HCT116 (cell line): ENCODE measurements around the gene CYP2C8. TPM values are rescaled to one million over a fixed set of nuclear protein-coding genes. Genes with fewer than 3 reads are reported as not detected.
"Not testable (repeated sequence)": the region's sequence is repeated elsewhere in the genome, so short reads cannot be mapped to it uniquely, and the experiment has no call there.

Experiments
- ATAC-seq: fragments of 200-7000 bp; cut with Tn5 transposase; 2 replicates; pipeline ENCODE4 v1.9.1; 2020; ENCODE audit warnings: mild to moderate bottlenecking, moderate library complexity
- BruUV-seq: library from RNA; stranded (reverse); fragments of 400-500 nt; replicated peaks from 2 replicates; lab custom pipeline; 2021; lab: Mats Ljungman, UMichigan
- CTCF ChIA-PET: fragments of 300-600 bp; sonication (Branson Sonifier 250); formaldehyde crosslinking; loops from one replicate; lab custom pipeline; 2021; ENCODE audit warnings: antibody characterized with exemption; lab: Charles Lee
- POLR2A ChIA-PET: fragments of 300-600, 350-600 bp; sonication (Branson Sonifier 250); formaldehyde crosslinking; loops from one replicate; lab custom pipeline; 2021; ENCODE audit warnings: antibody characterized with exemption; lab: Charles Lee
- RAD21 ChIA-PET, 2 experiments: fragments of 300-600 bp; sonication (Branson Sonifier 250); formaldehyde crosslinking; loops; one replicate each; lab custom pipeline; 2023; ENCODE audit warnings: low total read pairs in 2 of 2; ENCODE audit not compliant: uncharacterized antibody in 2 of 2, unreplicated experiment in 2 of 2, low non-redundant PET in 1 of 2; lab: Charles Lee
- DNase-seq: peaks from one replicate; pipeline ENCODE4 v3.0.0-alpha.2; 2010; ENCODE audit warnings: low read depth, low spot score
- H2AFZ ChIP-seq: fragments of 200-600 bp; shearing (Covaris generic), sonication (generic); 2 replicates; pipeline ENCODE4 v1.6.1; 2017; ENCODE audit warnings: low read depth, mixed run types, mixed read lengths, antibody characterized with exemption, low read length; ENCODE audit not compliant: poor library complexity, severe bottlenecking
- H3K27ac ChIP-seq: 2 replicates; pipeline ENCODE4 v1.5.1; 2012; ENCODE audit warnings: low read depth, low read length
- H3K27me3 ChIP-seq: fragments of 200-600 bp; sonication (generic); 2 replicates; pipeline ENCODE4 v1.6.1; 2016; ENCODE audit warnings: mixed run types, low read length, mixed read lengths; ENCODE audit not compliant: insufficient read depth
- H3K36me3 ChIP-seq, 2 experiments: fragments of 200-500 bp in 1 of 2; fragments of 200-600 bp in 1 of 2; sonication (Bioruptor generic) in 1 of 2; sonication (generic) in 1 of 2; 2 replicates each; pipeline versions ENCODE4 v1.5.1 to v1.6.1; 2014 to 2016; ENCODE audit warnings: low read length in 2 of 2, inconsistent platforms in 1 of 2, mixed read lengths in 1 of 2, mixed run types in 1 of 2; ENCODE audit not compliant: insufficient read depth in 2 of 2, control insufficient read depth in 1 of 2
- H3K4me1 ChIP-seq, 2 experiments: fragments of 200-600 bp in 1 of 2; sonication (generic) in 1 of 2; 2 replicates each; pipeline versions ENCODE4 v1.5.1 to v1.6.1; 2012 to 2017; ENCODE audit warnings: low read length in 2 of 2, inconsistent platforms in 1 of 2, mild to moderate bottlenecking in 1 of 2, mixed read lengths in 1 of 2, mixed run types in 1 of 2, moderate library complexity in 1 of 2; ENCODE audit not compliant: insufficient read depth in 2 of 2, control insufficient read depth in 1 of 2
- H3K4me2 ChIP-seq: fragments of 200-600 bp; sonication (generic); 2 replicates; pipeline ENCODE4 v1.6.1; 2017; ENCODE audit warnings: mixed run types, low read length, mixed read lengths
- H3K4me3 ChIP-seq, 2 experiments: fragments of 200-600 bp in 1 of 2; sonication (generic) in 1 of 2; replicated peaks in 1 of 2; 2 replicates each; pipeline ENCODE4 v1.5.1; 2011 to 2016; ENCODE audit warnings: low read length in 2 of 2, control low read depth in 1 of 2, low read depth in 1 of 2, mild to moderate bottlenecking in 1 of 2, mixed read lengths in 1 of 2, mixed run types in 1 of 2
- H3K79me2 ChIP-seq: fragments of 200-600 bp; sonication (generic); 2 replicates; pipeline ENCODE4 v1.6.1; 2017; ENCODE audit warnings: mild to moderate bottlenecking, mixed run types, low read length, moderate library complexity, mixed read lengths; ENCODE audit not compliant: insufficient read depth
- H3K9ac ChIP-seq: fragments of 200-600 bp; sonication (generic); 2 replicates; pipeline ENCODE4 v1.6.1; 2016; ENCODE audit warnings: low read length, mixed read lengths
- H3K9me2 ChIP-seq: fragments of 200-600 bp; sonication (generic), shearing (Covaris generic); 2 replicates; pipeline ENCODE4 v1.6.1; 2017; ENCODE audit warnings: mixed run types, mild to moderate bottlenecking, moderate library complexity; ENCODE audit not compliant: insufficient read depth
- H3K9me3 ChIP-seq, 2 experiments: fragments of 200-500 bp in 1 of 2; fragments of 200-600 bp in 1 of 2; sonication (Bioruptor generic) in 1 of 2; sonication (generic) in 1 of 2; 2 replicates each; pipeline ENCODE4 v1.6.1; 2014 to 2017; ENCODE audit warnings: low read length in 2 of 2, mixed read lengths in 2 of 2, inconsistent platforms in 1 of 2, low read depth in 1 of 2, mild to moderate bottlenecking in 1 of 2, mixed run types in 1 of 2, moderate library complexity in 1 of 2; ENCODE audit not compliant: control insufficient read depth in 1 of 2, insufficient read depth in 1 of 2
- H4K20me1 ChIP-seq: fragments of 200-600 bp; sonication (generic), shearing (Covaris generic); 2 replicates; pipeline ENCODE4 v1.6.1; 2017; ENCODE audit warnings: mixed run types, mild to moderate bottlenecking, moderate library complexity; ENCODE audit not compliant: insufficient read depth
- EZH2 ChIP-seq: fragments of 200-600 bp; sonication (generic); IDR thresholded peaks from 2 replicates; pipeline ENCODE4 v1.6.1; 2017; ENCODE audit warnings: antibody characterized with exemption, mixed run types
- FOSL1 ChIP-seq: IDR thresholded peaks from 2 replicates; pipeline ENCODE4 v1.6.1; 2012; ENCODE audit warnings: low read depth
- JUND ChIP-seq: IDR thresholded peaks from 2 replicates; pipeline ENCODE4 v1.6.1; 2012
- REST ChIP-seq: IDR thresholded peaks from 2 replicates; pipeline ENCODE4 v1.6.1; 2012; ENCODE audit warnings: low read depth
- SRF ChIP-seq: IDR thresholded peaks from 2 replicates; pipeline ENCODE4 v1.6.1; 2012; ENCODE audit warnings: low read depth
- intact Hi-C: fragments of 100-400 bp; cut with micrococcal nuclease; formaldehyde crosslinking; loops from 2 replicates; pipeline ENCODE4 v1.10.0; 2022
- total RNA-seq: library from RNA; stranded (reverse); gene quantifications from one replicate; pipeline ENCODE4 v1.2.1, GENCODE V29; 2021; ENCODE audit not compliant: unreplicated experiment

CYP2C8 gene
- total RNA-seq, 1 experiment from 2014 or later: 0.47 TPM

GRCh38 chr10:95096143-95096542 is 26.8 kb upstream of the CYP2C8 start:
- Histone ChIP-seq H3K4me2 (no peak overlapping the region), H4K20me1 (no peaks in the 10 kb centered on the region; the same call in 1 of the 2 replicates), H3K9me2 (no peaks in the 10 kb centered on the region), H2AFZ (no peak overlapping the region), H3K4me1 (no peaks in the 10 kb centered on the region), H3K27me3 (no peaks in the 10 kb centered on the region), H3K9ac (no peak overlapping the region), H3K79me2 (no peaks in the 10 kb centered on the region), H3K27ac (no peak overlapping the region), H3K4me3 (no peak overlapping the region)
- no peak for ATAC-seq
- ChIA-PET CTCF (no interaction called here), RAD21 (no interaction called here), POLR2A (no interaction called here)
- BruUV-seq: no TSS peak
- TF ChIP-seq EZH2 (no peak), JUND (no peak), SRF (no peak), FOSL1 (no peak), REST (no peak)
- TF ChIP-seq, all 23 proteins: peak for 0
- intact Hi-C loops: no loop called here
- no peak for DNase-seq
- H3K36me3 ChIP-seq: no peaks in the 10 kb centered on the region
- H3K9me3 ChIP-seq: no peaks in the 10 kb centered on the region; a peak in 1 of 4 replicates

GRCh38 chr10:95079626-95080025 is 10.3 kb upstream of the CYP2C8 start:
- intact Hi-C loops, RAD21 ChIA-PET: not testable (repeated sequence)

More at GRCh38 chr10:95079626-95080025, 10.3 kb upstream of the CYP2C8 start:
- H3K4me1 ChIP-seq, H3K9me2 ChIP-seq, CTCF ChIA-PET, H3K79me2 ChIP-seq, H3K36me3 ChIP-seq, DNase-seq, H3K9ac ChIP-seq, H3K9me3 ChIP-seq, ATAC-seq, H3K27ac ChIP-seq, H3K27me3 ChIP-seq, BruUV-seq, H3K4me2 ChIP-seq, POLR2A ChIA-PET, H3K4me3 ChIP-seq, H4K20me1 ChIP-seq, H2AFZ ChIP-seq: not testable (repeated sequence)
